Kidney epithelial cell (primary cell): ENCODE data around the gene HOXD12. TPM values are rescaled to one million over a fixed set of nuclear protein-coding genes. Genes with fewer than 3 reads are reported as not detected.

Source experiments
- DNase-seq: peaks from one replicate; pipeline ENCODE4 v3.0.0-alpha.2; 2010; ENCODE audit warnings: low read depth
- H3K27me3 ChIP-seq: 2 replicates; pipeline ENCODE4 v1.6.0; 2011; ENCODE audit warnings: low read length; ENCODE audit not compliant: control insufficient read depth, insufficient read depth
- H3K36me3 ChIP-seq: 2 replicates; pipeline ENCODE4 v1.5.1; 2011; ENCODE audit warnings: low read length; ENCODE audit not compliant: control insufficient read depth, insufficient read depth
- H3K4me3 ChIP-seq: 2 replicates; pipeline ENCODE4 v1.5.1; 2011; ENCODE audit warnings: low read depth, mild to moderate bottlenecking, control low read depth, low read length
- CTCF ChIP-seq: IDR thresholded peaks from 2 replicates; pipeline ENCODE4 v1.5.1; 2011; ENCODE audit warnings: mild to moderate bottlenecking, moderate library complexity, low read length, control low read depth, inconsistent platforms; ENCODE audit not compliant: insufficient read depth, poor library complexity, severe bottlenecking
- total RNA-seq: library from RNA; depleted of rRNA; stranded (reverse); fragments of >200 nt; gene quantifications from 2 replicates; pipeline ENCODE4 v1.2.3, GENCODE V29; 2015

The HOXD12 gene
- total RNA-seq, 1 donor from 2014 or later = not detected

GRCh38 chr2:176091329-176092258, 8.0 kb upstream of the HOXD12 start:
- peaks cover 89% of the 10 kb centered on the region for H3K27me3 ChIP-seq
- no peak for TF ChIP-seq CTCF

GRCh38 chr2:176092270-176093144, 7.1 kb upstream of the HOXD12 start, which contains the start of gene HOXD13:
TSS of gene HOXD13 (plus strand) at chr2:176092721. CDS start at chr2:176092891, 170 bp downstream.
- H3K36me3 ChIP-seq = no peaks in the 10 kb centered on the region
- H3K27me3 ChIP-seq = peaks cover 90% of the 10 kb centered on the region
- H3K4me3 ChIP-seq = no peak within 1 kb of the TSS
- no peak for TF ChIP-seq CTCF
- DNase-seq = no peak

More at GRCh38 chr2:176091329-176092258, 8.0 kb upstream of the HOXD12 start:
- DNase-seq = no peak
- no peaks in the 10 kb centered on the region for H3K36me3 ChIP-seq
- no peak overlapping the region for H3K4me3 ChIP-seq

DNA sequence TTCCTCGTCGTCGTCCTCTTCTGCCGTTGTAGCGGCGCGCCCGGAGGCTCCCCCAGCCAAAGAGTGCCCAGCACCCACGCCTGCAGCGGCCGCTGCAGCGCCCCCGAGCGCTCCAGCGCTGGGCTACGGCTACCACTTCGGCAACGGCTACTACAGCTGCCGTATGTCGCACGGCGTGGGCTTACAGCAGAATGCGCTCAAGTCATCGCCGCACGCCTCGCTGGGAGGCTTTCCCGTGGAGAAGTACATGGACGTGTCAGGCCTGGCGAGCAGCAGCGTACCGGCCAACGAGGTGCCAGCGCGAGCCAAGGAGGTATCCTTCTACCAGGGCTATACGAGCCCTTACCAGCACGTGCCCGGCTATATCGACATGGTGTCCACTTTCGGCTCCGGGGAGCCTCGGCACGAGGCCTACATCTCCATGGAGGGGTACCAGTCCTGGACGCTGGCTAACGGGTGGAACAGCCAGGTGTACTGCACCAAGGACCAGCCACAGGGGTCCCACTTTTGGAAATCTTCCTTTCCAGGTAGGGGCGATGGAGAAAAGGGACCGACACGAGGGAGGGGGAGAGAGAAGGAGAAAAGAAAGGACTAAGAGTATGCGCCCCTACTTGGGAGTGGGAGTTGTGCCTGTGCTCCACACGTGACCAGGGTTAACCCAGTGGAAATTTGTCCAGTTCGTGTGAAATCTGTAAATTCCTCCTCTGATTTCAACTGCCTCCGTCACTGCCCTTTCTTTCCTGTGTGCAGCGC, 6.3 kb upstream of the HOXD12 start:
- Histone ChIP-seq H3K36me3 (no peaks in the 10 kb centered on the region), H3K4me3 (no peak overlapping the region), H3K27me3 (peaks cover 90% of the 10 kb centered on the region)
- DNase-seq = no peak
- peak; percentile 9 for TF ChIP-seq CTCF

GRCh38 chr2:176093898-176094249, 5.7 kb upstream of the HOXD12 start:
- Histone ChIP-seq H3K4me3 (no peak overlapping the region), H3K27me3 (peaks cover 90% of the 10 kb centered on the region), H3K36me3 (no peaks in the 10 kb centered on the region)
- no peak for TF ChIP-seq CTCF
- DNase-seq = no peak

DNA sequence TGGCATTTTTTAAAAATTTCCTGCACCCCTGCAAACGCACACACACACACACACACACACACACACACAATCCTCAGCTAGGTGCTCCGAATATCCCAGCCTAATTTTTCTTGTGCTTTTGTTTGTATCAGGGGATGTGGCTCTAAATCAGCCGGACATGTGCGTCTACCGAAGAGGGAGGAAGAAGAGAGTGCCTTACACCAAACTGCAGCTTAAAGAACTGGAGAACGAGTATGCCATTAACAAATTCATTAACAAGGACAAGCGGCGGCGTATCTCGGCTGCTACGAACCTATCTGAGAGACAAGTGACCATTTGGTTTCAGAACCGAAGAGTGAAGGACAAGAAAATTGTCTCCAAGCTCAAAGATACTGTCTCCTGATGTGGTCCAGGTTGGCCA, 5.2 kb upstream of the HOXD12 start:
- H3K27me3 ChIP-seq = peaks cover 90% of the 10 kb centered on the region
- TF ChIP-seq CTCF = no peak
- H3K36me3 ChIP-seq = no peaks in the 10 kb centered on the region
- H3K4me3 ChIP-seq = no peak overlapping the region
- no peak for DNase-seq
